Osteoblast (primary cell): ENCODE data around the gene TMPRSS7. TPM values are rescaled to one million over a fixed set of nuclear protein-coding genes. Genes with fewer than 3 reads are reported as not detected.

Source experiments
- DNase-seq: peaks from one replicate; pipeline ENCODE4 v3.0.0; 2011; ENCODE audit warnings: low spot score, mixed read lengths; ENCODE audit not compliant: insufficient read length; ENCODE audit errors: missing footprints
- H2AFZ ChIP-seq: 2 replicates; pipeline ENCODE4 v1.6.0; 2011; ENCODE audit warnings: mild to moderate bottlenecking, low read length
- H3K27ac ChIP-seq: 2 replicates; pipeline ENCODE4 v1.5.1; 2011; ENCODE audit warnings: mild to moderate bottlenecking, low read depth, low read length, moderate library complexity
- H3K27me3 ChIP-seq: 2 replicates; pipeline ENCODE4 v1.6.0; 2012; ENCODE audit warnings: mild to moderate bottlenecking, control low read depth, inconsistent platforms, low read length, moderate library complexity; ENCODE audit not compliant: insufficient read depth
- H3K36me3 ChIP-seq: 2 replicates; pipeline ENCODE4 v1.5.1; 2011; ENCODE audit warnings: mild to moderate bottlenecking, low read length, control low read depth, moderate library complexity; ENCODE audit not compliant: insufficient read depth
- H3K4me1 ChIP-seq: 2 replicates; pipeline ENCODE4 v1.5.1; 2011; ENCODE audit warnings: mild to moderate bottlenecking, low read length, control low read depth, moderate library complexity; ENCODE audit not compliant: insufficient read depth
- H3K4me2 ChIP-seq: 2 replicates; pipeline ENCODE4 v1.6.0; 2011; ENCODE audit warnings: mild to moderate bottlenecking, low read length; ENCODE audit not compliant: insufficient read depth
- H3K4me3 ChIP-seq: fragments of 200-600 bp; sonication (generic); 3 replicates; pipeline ENCODE4 v1.5.1; 2012; ENCODE audit warnings: mild to moderate bottlenecking, low read length, inconsistent platforms; ENCODE audit not compliant: insufficient read depth
- H3K79me2 ChIP-seq: 2 replicates; pipeline ENCODE4 v1.6.0; 2012; ENCODE audit warnings: mild to moderate bottlenecking, low read length, control low read depth, inconsistent platforms; ENCODE audit not compliant: insufficient read depth
- H3K9me3 ChIP-seq: 2 replicates; pipeline ENCODE4 v1.5.1; 2011; ENCODE audit warnings: low read depth, low read length, control low read depth
- H4K20me1 ChIP-seq: 2 replicates; pipeline ENCODE4 v1.6.0; 2012; ENCODE audit warnings: mild to moderate bottlenecking, low read length, control low read depth; ENCODE audit not compliant: insufficient read depth
- total RNA-seq: library from RNA; depleted of rRNA; stranded (reverse); fragments of >200 nt; gene quantifications from 2 replicates; pipeline ENCODE4 v1.2.3, GENCODE V29; 2012
- TF ChIP-seq, protein P1 (sequence below): IDR thresholded peaks from 2 replicates; pipeline ENCODE4 v1.5.1; 2011; ENCODE audit warnings: mild to moderate bottlenecking, low read depth, low read length, moderate library complexity; ENCODE audit errors: extremely low read depth

Gene TMPRSS7
- total RNA-seq, 1 donor = not detected

DNA sequence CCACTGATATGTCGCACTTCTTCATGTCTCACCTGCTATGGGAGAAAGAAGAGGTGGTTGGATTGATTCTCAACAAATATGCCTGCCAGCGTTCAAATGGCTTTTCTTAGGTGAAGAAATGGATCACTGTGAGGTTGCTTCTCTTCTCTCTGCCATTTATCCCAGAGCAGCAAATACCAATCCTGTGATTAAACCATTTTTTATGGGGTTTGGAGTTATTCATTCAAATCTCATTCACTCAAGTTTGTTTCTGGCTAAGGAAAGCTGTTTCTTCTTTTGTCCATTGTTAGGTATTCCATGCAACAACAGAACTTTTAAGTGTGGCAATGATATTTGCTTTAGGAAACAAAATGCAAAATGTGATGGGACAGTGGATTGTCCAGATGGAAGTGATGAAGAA, 39.5 kb downstream of the TMPRSS7 start:
- no peaks in the 10 kb centered on the region for H3K79me2 ChIP-seq
- H3K27me3 ChIP-seq = no peaks in the 10 kb centered on the region
- peaks cover 20% of the 10 kb centered on the region for H3K4me1 ChIP-seq
- H3K9me3 ChIP-seq = no peaks in the 10 kb centered on the region
- no peaks in the 10 kb centered on the region for H4K20me1 ChIP-seq
- peak; percentile 51 for DNase-seq
- peak overlapping the region; percentile 2 for H3K4me3 ChIP-seq
- TF ChIP-seq, protein P1, sequence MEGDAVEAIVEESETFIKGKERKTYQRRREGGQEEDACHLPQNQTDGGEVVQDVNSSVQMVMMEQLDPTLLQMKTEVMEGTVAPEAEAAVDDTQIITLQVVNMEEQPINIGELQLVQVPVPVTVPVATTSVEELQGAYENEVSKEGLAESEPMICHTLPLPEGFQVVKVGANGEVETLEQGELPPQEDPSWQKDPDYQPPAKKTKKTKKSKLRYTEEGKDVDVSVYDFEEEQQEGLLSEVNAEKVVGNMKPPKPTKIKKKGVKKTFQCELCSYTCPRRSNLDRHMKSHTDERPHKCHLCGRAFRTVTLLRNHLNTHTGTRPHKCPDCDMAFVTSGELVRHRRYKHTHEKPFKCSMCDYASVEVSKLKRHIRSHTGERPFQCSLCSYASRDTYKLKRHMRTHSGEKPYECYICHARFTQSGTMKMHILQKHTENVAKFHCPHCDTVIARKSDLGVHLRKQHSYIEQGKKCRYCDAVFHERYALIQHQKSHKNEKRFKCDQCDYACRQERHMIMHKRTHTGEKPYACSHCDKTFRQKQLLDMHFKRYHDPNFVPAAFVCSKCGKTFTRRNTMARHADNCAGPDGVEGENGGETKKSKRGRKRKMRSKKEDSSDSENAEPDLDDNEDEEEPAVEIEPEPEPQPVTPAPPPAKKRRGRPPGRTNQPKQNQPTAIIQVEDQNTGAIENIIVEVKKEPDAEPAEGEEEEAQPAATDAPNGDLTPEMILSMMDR = no peak
- no peaks in the 10 kb centered on the region for H3K36me3 ChIP-seq
- peak overlapping the region; percentile 80 for H3K4me2 ChIP-seq
- H2AFZ ChIP-seq = peak overlapping the region; percentile 11
- H3K27ac ChIP-seq = peak overlapping the region; percentile 89

DNA sequence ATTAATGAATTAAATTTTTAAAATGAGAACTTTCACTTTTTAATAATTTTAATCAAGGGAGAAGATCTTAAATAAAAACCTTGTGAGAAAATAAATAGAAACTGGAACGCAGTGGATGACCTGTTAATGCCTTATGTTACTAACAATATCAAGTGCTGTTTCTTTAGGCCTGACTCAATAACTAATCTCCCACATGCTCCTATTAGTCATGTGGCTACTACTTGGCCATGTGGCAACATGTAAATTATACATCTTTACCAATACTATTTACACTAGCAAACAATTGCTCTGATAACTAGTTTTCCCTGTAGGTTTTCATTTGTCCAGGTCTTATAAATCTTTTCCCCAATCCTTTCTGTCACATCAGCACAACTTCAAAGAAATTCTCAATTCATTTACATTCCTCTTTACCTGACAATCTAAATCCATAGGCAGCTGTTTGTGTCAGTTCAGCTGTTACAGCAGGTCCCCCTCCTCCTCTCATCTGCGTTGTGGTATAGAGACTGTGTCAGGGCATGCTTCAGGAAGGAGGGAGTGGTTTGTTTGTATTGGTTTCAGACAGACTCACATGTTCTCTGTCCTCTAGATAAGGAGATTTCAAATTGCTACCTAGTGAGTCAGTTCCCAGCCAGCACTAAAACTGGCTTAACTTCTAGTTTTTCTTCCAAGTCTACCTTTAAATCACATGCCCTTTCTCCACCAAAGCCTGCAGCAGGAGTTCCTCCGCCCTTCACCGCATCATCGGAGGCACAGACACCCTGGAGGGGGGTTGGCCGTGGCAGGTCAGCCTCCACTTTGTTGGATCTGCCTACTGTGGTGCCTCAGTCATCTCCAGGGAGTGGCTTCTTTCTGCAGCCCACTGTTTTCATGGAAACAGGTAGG, 40.3 kb downstream of the TMPRSS7 start:
- DNase-seq = peak; percentile 82
- Histone ChIP-seq H3K79me2 (no peaks in the 10 kb centered on the region), H3K4me3 (peak overlapping the region; percentile 44), H3K36me3 (no peaks in the 10 kb centered on the region), H3K9me3 (no peaks in the 10 kb centered on the region), H3K4me2 (peak overlapping the region; percentile 80), H2AFZ (peak overlapping the region; percentile 26), H3K27ac (peak overlapping the region; percentile 89), H4K20me1 (no peaks in the 10 kb centered on the region), H3K4me1 (peaks cover 20% of the 10 kb centered on the region), H3K27me3 (peaks cover 3% of the 10 kb centered on the region)
- TF ChIP-seq, protein P1 = no peak

GRCh38 chr3:112078125-112079083, 43.9 kb downstream of the TMPRSS7 start:
- no peak overlapping the region for H3K27ac ChIP-seq
- DNase-seq = no peak
- peaks cover 15% of the 10 kb centered on the region for H3K27me3 ChIP-seq
- no peaks in the 10 kb centered on the region for H3K36me3 ChIP-seq
- no peaks in the 10 kb centered on the region for H3K9me3 ChIP-seq
- no peak overlapping the region for H3K4me3 ChIP-seq
- no peak overlapping the region for H3K4me2 ChIP-seq
- H4K20me1 ChIP-seq = no peaks in the 10 kb centered on the region
- TF ChIP-seq, protein P1 = no peak
- H3K4me1 ChIP-seq = peaks cover 20% of the 10 kb centered on the region
- H3K79me2 ChIP-seq = no peaks in the 10 kb centered on the region
- no peak overlapping the region for H2AFZ ChIP-seq
